ENCODE results near the gene ANKRD33B. TPM values are rescaled to one million over a fixed set of nuclear protein-coding genes. Genes with fewer than 3 reads are reported as not detected.

Gene ANKRD33B
- total and polyA plus RNA-seq, 2 of the 13 experiments (the other 11 are each of a cell fraction or from before 2014, with no cell fraction given), result 0.02 TPM; not detected in 1

GRCh38 chr5:10645146-10645545 is 81.3 kb downstream of the ANKRD33B start:
- Histone ChIP-seq H3K79me2 (ENCODE audit: insufficient read depth, low read length) (no peaks in the 10 kb centered on the region), H3K9me3 (ENCODE audit: low read length) (no peaks in the 10 kb centered on the region), H4K20me1 (ENCODE audit: insufficient read depth, low read length) (no peaks in the 10 kb centered on the region), H3K4me3 (replicated peaks in 1 of 3; ENCODE audit: insufficient read depth in 1 of 3, low read depth in 2 of 3, low read length in 3 of 3) (no peak overlapping the region), H3K27me3 (ENCODE audit: control insufficient read depth in 1 of 2, insufficient read depth in 2 of 2, low read length in 2 of 2) (peaks cover 0 to 13% of the 10 kb centered on the region in 2 experiments; a peak in 2 of 5 replicates), H3K9ac (ENCODE audit: insufficient read depth, low read depth, low read length) (no peak overlapping the region), H3K36me3 (replicated peaks in 1 of 2; ENCODE audit: control insufficient read depth in 1 of 2, insufficient read depth in 2 of 2, low read length in 2 of 2) (no peaks in the 10 kb centered on the region), H3K4me1 (ENCODE audit: insufficient read depth, low read length) (no peaks in the 10 kb centered on the region), H2AFZ (ENCODE audit: low read length) (no peak overlapping the region), H3K27ac (ENCODE audit: extremely low read length, insufficient read depth, low read length) (no peak overlapping the region), H3K4me2 (ENCODE audit: low read depth, low read length) (no peak overlapping the region)
- 0% methylated on average over 3 of the region's 3 CpGs for WGBS (ENCODE audit: low lambda C conversion rate)
- ChIA-PET CTCF (ENCODE audit: low intra/inter-chr PET ratio, low total read pairs) (no interaction called here), POLR2A (no interaction called here)
- ATAC-seq (no peak), FAIRE-seq (no peak), DNase-seq (ENCODE audit: low spot score) (no peak)
- TF ChIP-seq NRL (CRISPR knock-in tag; IDR thresholded peaks at IDR 0.05; ENCODE audit: borderline replicate concordance), result no peak
- TF ChIP-seq ZNF335 (CRISPR knock-in tag; IDR thresholded peaks at IDR 0.05), result no peak
- TF ChIP-seq DPF2 (CRISPR knock-in tag; IDR thresholded peaks at IDR 0.05; ENCODE audit: borderline replicate concordance, low read depth), result no peak
- no peak for TF ChIP-seq SIX1 (CRISPR knock-in tag; IDR thresholded peaks at IDR 0.05; ENCODE audit: borderline replicate concordance)
- TF ChIP-seq PLSCR1 (CRISPR knock-in tag; IDR thresholded peaks at IDR 0.05; ENCODE audit: borderline replicate concordance), result no peak
- no peak for TF ChIP-seq ZSCAN21 (CRISPR knock-in tag; IDR thresholded peaks at IDR 0.05; ENCODE audit: borderline replicate concordance)
- TF ChIP-seq HNRNPK (IDR thresholded peaks at IDR 0.05; ENCODE audit: low read depth, low read length, poor library complexity, severe bottlenecking), result no peak
- no peak for TF ChIP-seq ZNF570 (CRISPR knock-in tag; IDR thresholded peaks at IDR 0.05; ENCODE audit: borderline replicate concordance)
- TF ChIP-seq ZNF567 (CRISPR knock-in tag; IDR thresholded peaks at IDR 0.05; ENCODE audit: borderline replicate concordance), result no peak
- no peak for TF ChIP-seq THAP7 (CRISPR knock-in tag; IDR thresholded peaks at IDR 0.05)
- TF ChIP-seq ZC3H4 (CRISPR knock-in tag; IDR thresholded peaks at IDR 0.05; ENCODE audit: borderline replicate concordance), result no peak
- intact Hi-C loops (cut with micrococcal nuclease; ENCODE audit: unreplicated experiment) (no loop called here), in situ Hi-C loops (cut with HindIII; ENCODE audit: extremely low pct_ligation_motif_present, low pct_unique_long_range_greater_than_20kb) (no loop called here)
- no TSS peak for BruUV-seq (replicated peaks)
